Thyroid gland (tissue), 4 donors: Measurements from ENCODE around the gene MED9.

Experiments
- CTCF ChIP-seq, 6 experiments: fragments of 200-600 bp in 3 of 6; fragments of 450-650 bp in 3 of 6; sonication (generic) in 3 of 6; IDR thresholded peaks; one replicate each; pipeline ENCODE4 v1.5.1; 2016 to 2019; ENCODE audit warnings: antibody characterized with exemption in 6 of 6, mild to moderate bottlenecking in 2 of 6, inconsistent platforms in 1 of 6, moderate library complexity in 1 of 6
- POLR2A ChIP-seq, 2 donors: fragments of 450-650 bp; IDR thresholded peaks; one replicate each; pipeline ENCODE4 v1.6.1; 2017; ENCODE audit warnings: antibody characterized with exemption in 2 of 2, mild to moderate bottlenecking in 2 of 2, moderate library complexity in 1 of 2

DNA sequence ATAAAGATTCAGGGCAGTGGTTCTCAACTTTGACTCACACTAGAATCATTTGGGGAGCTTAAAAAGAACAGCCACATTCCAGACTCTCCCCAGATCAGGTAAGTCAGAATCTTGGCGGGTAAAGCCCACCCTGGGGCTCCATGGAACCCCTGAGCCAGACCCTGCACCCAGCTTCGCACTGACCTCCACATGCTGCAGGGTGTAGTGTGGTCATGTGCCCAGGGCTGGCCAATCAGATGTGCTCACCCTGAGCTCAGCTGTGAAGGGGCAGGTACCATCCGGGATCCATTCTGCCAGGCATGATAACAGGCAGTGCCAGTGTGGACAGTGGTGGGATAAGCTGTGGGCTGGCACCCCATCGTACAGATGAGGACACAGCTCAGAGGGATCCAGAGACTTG lies 28.1 kb upstream of the MED9 start:
- TF ChIP-seq CTCF (IDR thresholded peaks at IDR 0.05) (no peak), POLR2A (IDR thresholded peaks at IDR 0.05) (no peak)
